GM12875 (cell line): ENCODE measurements around the gene PTPRD.

Experiments
- H3K4me3 ChIP-seq: one replicate; pipeline ENCODE4 v1.5.1; 2011; ENCODE audit warnings: low read depth, low read length, control low read depth
- CTCF ChIP-seq: IDR thresholded peaks from 2 replicates; pipeline ENCODE4 v1.5.1; 2011; ENCODE audit warnings: low read depth, mild to moderate bottlenecking, control low read depth, inconsistent platforms, low read length, moderate library complexity, borderline replicate concordance; ENCODE audit not compliant: insufficient read depth

Gene PTPRD

GRCh38 chr9:8521112-8521511 is 2091.7 kb downstream of the PTPRD start:
- no peak overlapping the region for H3K4me3 ChIP-seq
- TF ChIP-seq CTCF, result no peak

GRCh38 chr9:8515748-8516147 is 2097.1 kb downstream of the PTPRD start:
- TF ChIP-seq CTCF, result no peak
- no peak overlapping the region for H3K4me3 ChIP-seq

- no peak overlapping the region for H3K4me3 ChIP-seq
- TF ChIP-seq CTCF, result no peak
These were observed 2098.0 kb downstream of the PTPRD start for GRCh38 chr9:8514760-8515159.

GRCh38 chr9:8508671-8509290 is 2104.0 kb downstream of the PTPRD start:
- H3K4me3 ChIP-seq, result no peak overlapping the region
- TF ChIP-seq CTCF, result no peak

GRCh38 chr9:8494571-8494970 is 2118.2 kb downstream of the PTPRD start:
- TF ChIP-seq CTCF, result no peak
- H3K4me3 ChIP-seq, result no peak overlapping the region

GRCh38 chr9:8492679-8493078 is 2120.1 kb downstream of the PTPRD start:
- H3K4me3 ChIP-seq, result no peak overlapping the region
- TF ChIP-seq CTCF, result no peak

GRCh38 chr9:8492024-8492423 is 2120.8 kb downstream of the PTPRD start:
- TF ChIP-seq CTCF, result no peak
- H3K4me3 ChIP-seq, result no peak overlapping the region
